ENCODE results near the gene TMEM266.

DNA sequence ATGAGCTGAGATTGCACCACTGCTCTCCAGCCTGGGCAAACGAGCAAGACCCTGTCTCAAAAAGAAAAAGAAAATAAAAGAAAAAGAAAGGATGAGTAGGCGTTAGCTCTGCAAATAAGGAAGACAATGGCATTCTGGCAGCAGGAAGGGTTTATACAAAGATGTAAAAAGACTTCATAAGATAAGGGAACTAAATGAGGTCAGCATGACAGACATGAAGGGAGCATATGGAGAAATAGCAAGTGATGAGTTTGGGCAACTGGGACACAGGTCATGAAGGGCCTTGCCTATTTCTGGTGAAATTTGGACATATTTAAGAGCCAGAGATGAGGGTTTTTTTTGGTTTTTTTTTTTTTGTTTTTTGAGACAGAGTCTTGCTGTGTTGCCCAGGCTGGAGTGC lies 24.5 kb downstream of the TMEM266 start:
- TF ChIP-seq, protein P1, sequence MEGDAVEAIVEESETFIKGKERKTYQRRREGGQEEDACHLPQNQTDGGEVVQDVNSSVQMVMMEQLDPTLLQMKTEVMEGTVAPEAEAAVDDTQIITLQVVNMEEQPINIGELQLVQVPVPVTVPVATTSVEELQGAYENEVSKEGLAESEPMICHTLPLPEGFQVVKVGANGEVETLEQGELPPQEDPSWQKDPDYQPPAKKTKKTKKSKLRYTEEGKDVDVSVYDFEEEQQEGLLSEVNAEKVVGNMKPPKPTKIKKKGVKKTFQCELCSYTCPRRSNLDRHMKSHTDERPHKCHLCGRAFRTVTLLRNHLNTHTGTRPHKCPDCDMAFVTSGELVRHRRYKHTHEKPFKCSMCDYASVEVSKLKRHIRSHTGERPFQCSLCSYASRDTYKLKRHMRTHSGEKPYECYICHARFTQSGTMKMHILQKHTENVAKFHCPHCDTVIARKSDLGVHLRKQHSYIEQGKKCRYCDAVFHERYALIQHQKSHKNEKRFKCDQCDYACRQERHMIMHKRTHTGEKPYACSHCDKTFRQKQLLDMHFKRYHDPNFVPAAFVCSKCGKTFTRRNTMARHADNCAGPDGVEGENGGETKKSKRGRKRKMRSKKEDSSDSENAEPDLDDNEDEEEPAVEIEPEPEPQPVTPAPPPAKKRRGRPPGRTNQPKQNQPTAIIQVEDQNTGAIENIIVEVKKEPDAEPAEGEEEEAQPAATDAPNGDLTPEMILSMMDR (IDR thresholded peaks at IDR 0.05), result no peak
- no peak for TF ChIP-seq ZFX (IDR thresholded peaks at IDR 0.05; ENCODE audit: borderline replicate concordance)

Data from 22Rv1 (cell line).